ENCODE data around the gene CREG1.
"Not testable (repeated sequence)": the region's sequence is repeated elsewhere in the genome, so short reads cannot be mapped to it uniquely, and the experiment has no call there.

CREG1 gene

GRCh38 chr1:167553136-167554027 lies at the start of gene CREG1:
CREG1 (minus strand) TSS chr1:167553762.
- in situ Hi-C loops (cut with MboI; ENCODE audit: low sequenced_read_pairs) = no loop called here

DNA sequence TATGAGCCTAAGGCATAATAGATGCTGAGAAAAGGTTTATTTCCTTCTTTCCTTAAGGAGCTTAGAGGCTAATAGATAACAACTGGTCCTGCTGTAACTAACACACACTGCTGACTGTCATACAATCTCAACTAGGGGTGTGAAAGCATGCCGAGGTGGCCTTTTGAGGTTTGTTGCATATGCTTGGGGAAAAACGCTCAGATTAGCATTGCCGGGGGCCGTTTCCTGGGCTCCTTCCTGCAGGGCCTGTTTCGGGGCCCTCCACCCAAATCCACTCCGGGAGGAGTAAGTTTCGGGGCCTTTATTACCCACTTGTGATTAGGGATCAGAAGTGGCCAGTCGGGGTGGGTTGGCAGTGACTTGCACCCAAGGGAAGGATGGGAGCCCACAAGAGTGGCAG lies 49.3 kb upstream of the CREG1 start:
- in situ Hi-C loops (cut with MboI; ENCODE audit: low sequenced_read_pairs) = no loop called here

- in situ Hi-C loops (cut with MboI; ENCODE audit: low sequenced_read_pairs) = no loop called here
Observed at GRCh38 chr1:167601442-167602383, 48.2 kb upstream of the CREG1 start.

- in situ Hi-C loops (cut with MboI; ENCODE audit: low sequenced_read_pairs) = no loop called here
Observed at GRCh38 chr1:167599957-167600581, 46.5 kb upstream of the CREG1 start.

DNA sequence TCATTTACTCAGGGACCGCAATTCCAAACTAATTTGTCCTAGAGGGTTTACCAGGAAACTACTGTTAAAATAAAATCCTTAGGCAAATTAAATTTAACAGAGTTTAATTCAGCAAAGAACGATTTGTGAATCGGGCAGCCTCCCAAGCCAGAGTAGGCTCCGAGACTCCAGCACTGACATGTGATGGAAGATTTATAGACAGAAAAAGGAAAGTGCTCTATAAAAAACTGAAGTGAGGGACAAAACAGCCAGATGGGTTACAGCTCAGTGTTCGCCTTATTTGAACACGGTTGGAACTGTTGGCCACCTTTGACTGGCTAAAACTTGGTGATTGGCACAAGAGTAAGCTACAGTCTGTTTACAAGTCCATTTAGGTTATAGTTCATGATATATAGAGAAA lies 41.3 kb upstream of the CREG1 start:
- in situ Hi-C loops (cut with MboI; ENCODE audit: low sequenced_read_pairs) = no loop called here

GRCh38 chr1:167593860-167594259 lies 40.3 kb upstream of the CREG1 start:
- in situ Hi-C loops (cut with MboI; ENCODE audit: low sequenced_read_pairs) = no loop called here

GRCh38 chr1:167592475-167592874 lies 38.9 kb upstream of the CREG1 start:
- in situ Hi-C loops (cut with MboI; ENCODE audit: low sequenced_read_pairs) = no loop called here

GRCh38 chr1:167588361-167588760 lies 34.8 kb upstream of the CREG1 start:
- in situ Hi-C loops (cut with MboI; ENCODE audit: low sequenced_read_pairs) = no loop called here

GRCh38 chr1:167587872-167588271 lies 34.3 kb upstream of the CREG1 start:
- in situ Hi-C loops (cut with MboI; ENCODE audit: low sequenced_read_pairs) = no loop called here

- in situ Hi-C loops (cut with MboI; ENCODE audit: low sequenced_read_pairs) = no loop called here
Observed at GRCh38 chr1:167587342-167587741, 33.8 kb upstream of the CREG1 start.

DNA sequence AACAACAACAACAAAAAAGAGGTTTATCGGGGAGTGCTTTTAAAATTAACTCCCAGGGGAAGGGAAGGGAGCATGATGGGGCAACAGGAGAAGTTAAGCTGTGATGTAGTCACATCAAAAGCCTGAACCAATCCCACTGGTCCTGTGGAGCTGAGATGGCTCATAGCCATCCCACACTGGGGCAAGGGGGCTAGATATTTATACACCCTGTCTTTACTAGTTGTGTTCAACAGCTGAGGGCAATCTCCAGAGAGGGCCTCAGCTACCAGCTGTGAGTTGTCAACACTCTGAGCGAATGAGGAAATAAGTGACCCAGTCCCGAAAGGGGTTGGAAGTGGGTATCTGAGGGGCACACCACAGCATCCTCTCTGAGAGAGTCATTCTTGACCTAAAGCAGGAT lies 31.0 kb upstream of the CREG1 start:
- in situ Hi-C loops (cut with MboI; ENCODE audit: low sequenced_read_pairs) = no loop called here

DNA sequence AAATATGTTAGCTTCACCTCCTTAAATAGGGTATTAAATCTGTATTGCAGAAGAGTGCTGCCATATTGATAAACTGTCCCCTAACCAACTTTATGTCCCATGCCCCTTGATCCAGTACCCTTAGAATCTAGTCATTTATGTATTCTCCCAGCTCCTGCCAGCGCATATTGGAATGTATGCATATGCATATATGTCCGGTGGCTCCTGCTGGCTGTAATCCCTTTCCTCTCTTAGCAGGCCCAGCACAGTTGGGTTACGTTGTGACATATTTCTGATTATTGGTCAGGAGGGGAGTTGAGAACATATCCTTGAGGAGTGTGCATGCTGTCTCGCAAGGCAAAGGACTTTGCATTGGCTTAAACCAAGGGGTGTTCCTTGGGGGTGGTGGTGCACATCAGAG lies 29.2 kb upstream of the CREG1 start:
- in situ Hi-C loops (cut with MboI; ENCODE audit: low sequenced_read_pairs) = no loop called here

- in situ Hi-C loops (cut with MboI; ENCODE audit: low sequenced_read_pairs) = no loop called here
Observed at GRCh38 chr1:167582064-167582463, 28.5 kb upstream of the CREG1 start.

- in situ Hi-C loops (cut with MboI; ENCODE audit: low sequenced_read_pairs) = no loop called here
Observed at GRCh38 chr1:167579986-167580385, 26.4 kb upstream of the CREG1 start.

DNA sequence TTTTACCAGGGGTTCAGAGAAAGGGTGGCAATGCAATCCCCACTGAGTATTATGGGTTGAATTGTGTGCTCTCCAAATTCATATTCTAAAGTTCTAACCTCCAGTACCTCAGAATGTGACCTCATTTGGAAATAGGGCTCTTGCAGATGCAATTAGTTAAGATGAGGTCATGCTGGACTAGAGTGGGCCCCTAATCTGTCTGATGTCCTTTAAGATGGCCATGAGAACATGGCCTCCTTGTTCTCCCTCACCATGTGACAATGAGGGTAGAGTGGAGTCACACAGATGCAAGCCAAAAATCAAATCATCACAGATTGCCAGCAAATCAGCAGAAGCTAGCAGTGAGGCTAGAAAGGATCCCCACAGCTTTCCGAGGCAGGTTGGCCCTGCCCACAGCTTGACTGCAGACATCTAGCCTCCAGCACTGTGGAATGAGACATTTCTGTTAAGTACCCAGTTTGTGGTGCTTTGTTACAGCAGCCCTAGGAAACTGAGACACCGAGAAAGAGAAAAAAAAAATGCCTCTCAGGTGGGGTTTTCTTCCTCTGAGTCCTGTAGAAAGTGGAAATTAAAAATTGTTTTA lies 25.5 kb upstream of the CREG1 start:
- in situ Hi-C loops (cut with MboI; ENCODE audit: low sequenced_read_pairs) = no loop called here

- in situ Hi-C loops (cut with MboI; ENCODE audit: low sequenced_read_pairs) = no loop called here
Observed at GRCh38 chr1:167575649-167576048, 22.1 kb upstream of the CREG1 start.

- in situ Hi-C loops (cut with MboI; ENCODE audit: low sequenced_read_pairs) = no loop called here
Observed at GRCh38 chr1:167573035-167573434, 19.5 kb upstream of the CREG1 start.

DNA sequence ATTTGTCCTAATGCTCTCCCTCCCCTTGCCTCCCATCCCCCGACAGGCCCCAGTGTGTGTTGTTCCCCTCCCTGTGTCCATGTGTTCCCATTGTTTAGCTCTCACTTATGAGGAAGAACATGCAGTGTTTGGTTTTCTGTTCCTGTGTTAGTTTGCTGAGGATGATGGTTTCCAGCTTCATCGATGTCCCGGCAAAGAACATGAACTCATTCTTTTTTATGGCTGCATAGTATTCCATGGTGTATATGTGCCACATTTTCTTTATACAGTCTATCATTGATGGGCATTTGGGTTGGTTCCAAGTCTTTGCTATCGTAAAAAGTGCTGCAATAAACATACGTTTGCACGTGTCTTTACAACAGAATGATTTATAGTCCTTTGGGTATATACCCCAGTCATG lies 17.1 kb upstream of the CREG1 start:
- in situ Hi-C loops (cut with MboI; ENCODE audit: low sequenced_read_pairs) = not testable (repeated sequence)

GRCh38 chr1:167567663-167568062 lies 14.1 kb upstream of the CREG1 start:
- in situ Hi-C loops (cut with MboI; ENCODE audit: low sequenced_read_pairs) = no loop called here

- in situ Hi-C loops (cut with MboI; ENCODE audit: low sequenced_read_pairs) = no loop called here
Observed at GRCh38 chr1:167566766-167567165, 13.2 kb upstream of the CREG1 start.

DNA sequence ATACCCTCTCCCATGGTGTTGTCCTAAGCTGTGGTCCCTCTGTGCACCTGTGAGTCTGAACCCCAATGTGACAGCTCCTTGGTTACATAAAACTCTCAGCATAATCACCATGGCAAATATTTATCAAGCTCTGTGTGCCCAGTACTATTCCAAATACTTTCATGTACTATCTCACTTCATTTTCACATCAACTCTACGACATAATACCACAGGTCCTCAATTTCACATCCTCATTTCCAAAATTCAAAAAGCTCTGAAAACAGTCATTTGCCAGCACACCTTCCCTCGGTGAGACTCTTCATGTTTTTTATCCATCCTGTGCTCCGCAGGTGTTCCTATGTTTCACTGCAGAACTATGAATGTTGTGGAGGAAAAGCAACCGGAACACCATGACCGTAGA lies 12.4 kb upstream of the CREG1 start:
- in situ Hi-C loops (cut with MboI; ENCODE audit: low sequenced_read_pairs) = no loop called here

Measured in hTERT RPE-1 (cell line).